GM12878 (cell line): ENCODE data around the gene RARRES1. TPM values are rescaled to one million over a fixed set of nuclear protein-coding genes. Genes with fewer than 3 reads are reported as not detected.
A peak's percentile ranks its signal among the peaks of the same experiment; 100 is the strongest.

Source experiments
- ATAC-seq: fragments of 200-7000 bp; cut with Tn5 transposase; 3 replicates; pipeline ENCODE4 v1.9.1; 2020; ENCODE audit warnings: mild to moderate bottlenecking, moderate library complexity
- BruUV-seq: library from RNA; stranded (reverse); fragments of 400-500 nt; replicated peaks from 2 replicates; lab custom pipeline; 2021; lab: Mats Ljungman, UMichigan
- CTCF ChIA-PET: fragments of 300-600 bp; sonication (Branson Sonifier 250); formaldehyde crosslinking; extraction: SDS; loops from one replicate; lab custom pipeline; 2021; ENCODE audit warnings: inconsistent platforms; lab: Yijun Ruan, JAX
- POLR2A ChIA-PET: fragments of 350-600 bp; formaldehyde crosslinking; extraction: SDS; loops from one replicate; lab custom pipeline; 2021; ENCODE audit warnings: inconsistent platforms; lab: Charles Lee
- RAD21 ChIA-PET: fragments of 300-600 bp; sonication (Branson Sonifier 250); formaldehyde crosslinking; loops from one replicate; lab custom pipeline; 2023; ENCODE audit warnings: antibody characterized with exemption; ENCODE audit not compliant: unreplicated experiment; lab: Charles Lee
- SMC1A ChIA-PET: fragments of 300-600 bp; sonication (Branson Sonifier 250); formaldehyde crosslinking; loops from one replicate; lab custom pipeline; 2023; ENCODE audit not compliant: unreplicated experiment, uncharacterized antibody; lab: Charles Lee
- DNase-seq: peaks from one replicate; pipeline ENCODE4 v3.0.0-alpha.2; 2011; ENCODE audit warnings: low read depth, low spot score
- FAIRE-seq: peaks from 3 replicates; lab custom pipeline; 2011; peaks lifted over from hg19 to GRCh38; lab: Jason Lieb, UNC
- H2AFZ ChIP-seq: 2 replicates; pipeline ENCODE4 v1.6.0; 2011; ENCODE audit warnings: low read depth, low read length, control low read depth; ENCODE audit not compliant: control insufficient read depth
- H3K27ac ChIP-seq: 2 replicates; pipeline ENCODE4 v1.5.1; 2011; ENCODE audit warnings: control low read depth; ENCODE audit not compliant: control insufficient read depth, insufficient read depth
- H3K27me3 ChIP-seq, 2 experiments: replicated peaks in 1 of 2; 2 replicates each; pipeline versions ENCODE4 v1.6.0 to v1.6.1; 2011; ENCODE audit warnings: low read length in 1 of 2; ENCODE audit not compliant: control insufficient read depth in 2 of 2, insufficient read depth in 2 of 2
- H3K36me3 ChIP-seq, 2 experiments: 2 replicates each; pipeline ENCODE4 v1.5.1; 2011; ENCODE audit warnings: low read length in 1 of 2; ENCODE audit not compliant: control insufficient read depth in 2 of 2, insufficient read depth in 2 of 2
- H3K4me1 ChIP-seq: 2 replicates; pipeline ENCODE4 v1.6.1; 2011; ENCODE audit warnings: mild to moderate bottlenecking, low read length, moderate library complexity, mixed read lengths; ENCODE audit not compliant: control insufficient read depth, insufficient read depth
- H3K4me2 ChIP-seq: 2 replicates; pipeline ENCODE4 v1.6.0; 2011; ENCODE audit warnings: control low read depth; ENCODE audit not compliant: control insufficient read depth, insufficient read depth
- H3K4me3 ChIP-seq: fragments of 200-600 bp; sonication (generic); 2 replicates; pipeline ENCODE4 v1.5.1; 2016
- H3K79me2 ChIP-seq: 2 replicates; pipeline ENCODE4 v1.6.0; 2011; ENCODE audit warnings: low read length; ENCODE audit not compliant: control insufficient read depth, insufficient read depth
- H3K9ac ChIP-seq: 2 replicates; pipeline ENCODE4 v1.8.0; 2011; ENCODE audit warnings: low read length, control low read depth, mixed read lengths; ENCODE audit not compliant: control insufficient read depth, insufficient read depth
- H3K9me3 ChIP-seq: replicated peaks from 3 replicates; pipeline ENCODE4 v1.5.1; 2011; ENCODE audit warnings: mild to moderate bottlenecking, low read length; ENCODE audit not compliant: control insufficient read depth, insufficient read depth
- H4K20me1 ChIP-seq: 2 replicates; pipeline ENCODE4 v1.6.0; 2011; ENCODE audit not compliant: control insufficient read depth, insufficient read depth
- ATF7 ChIP-seq: fragments of 450-650 bp; IDR thresholded peaks from 2 replicates; pipeline ENCODE4 v1.6.1; 2016; ENCODE audit warnings: low read depth, mild to moderate bottlenecking
- BHLHE40 ChIP-seq, 2 experiments: fragments of 450-650 bp in 1 of 2; IDR thresholded peaks; 2 replicates each; pipeline ENCODE4 v1.6.1; 2011 to 2017; ENCODE audit warnings: low read depth in 2 of 2, borderline replicate concordance in 1 of 2, improper control_type of control experiment in 1 of 2, low read length in 1 of 2, mild to moderate bottlenecking in 1 of 2
- DPF2 ChIP-seq: fragments of 450-650 bp; IDR thresholded peaks from 2 replicates; pipeline ENCODE4 v1.6.1; 2017; ENCODE audit warnings: mild to moderate bottlenecking
- EGR1 ChIP-seq, 2 experiments: IDR thresholded peaks; 1 replicate in 1 of 2; 2 replicates in 1 of 2; pipeline ENCODE4 v1.6.1; 2011 to 2012; ENCODE audit warnings: low read depth in 2 of 2, low read length in 2 of 2, borderline replicate concordance in 1 of 2, mild to moderate bottlenecking in 1 of 2, moderate library complexity in 1 of 2
- EP300 ChIP-seq, 2 experiments: fragments of 150-350 bp in 1 of 2; IDR thresholded peaks; 2 replicates each; pipeline ENCODE4 v1.6.1; 2011 to 2012; ENCODE audit warnings: low read depth in 2 of 2, low read length in 2 of 2, borderline replicate concordance in 1 of 2, improper control_type of control experiment in 1 of 2, inconsistent platforms in 1 of 2; ENCODE audit not compliant: control insufficient read depth in 1 of 2
- NKRF ChIP-seq: fragments of 450-650 bp; conservative IDR thresholded peaks from 2 replicates; pipeline ENCODE4 v1.6.1; 2017; ENCODE audit warnings: mild to moderate bottlenecking, moderate library complexity
- SIN3A ChIP-seq: IDR thresholded peaks from 2 replicates; pipeline ENCODE4 v1.6.1; 2012; ENCODE audit warnings: low read depth, low read length, improper control_type of control experiment
- TAF1 ChIP-seq: IDR thresholded peaks from 2 replicates; pipeline ENCODE4 v1.6.1; 2011; ENCODE audit warnings: mild to moderate bottlenecking, low read depth, low read length, borderline replicate concordance
- TCF12 ChIP-seq: IDR thresholded peaks from 2 replicates; pipeline ENCODE4 v1.6.1; 2011; ENCODE audit warnings: low read depth, mild to moderate bottlenecking, low read length
- ZBED1 ChIP-seq: IDR thresholded peaks from 2 replicates; pipeline ENCODE4 v1.6.1; 2016; ENCODE audit warnings: borderline replicate concordance
- WGBS: methylation state at CpG from one replicate; pipeline ENCODE4 v1.1.6; 2016; ENCODE audit warnings: low lambda C conversion rate; ENCODE audit not compliant: insufficient replicate concordance, insufficient coverage; ENCODE audit errors: missing lambda C conversion rate; 5-methylcytosine and 5-hydroxymethylcytosine counted together
- in situ Hi-C: fragments of 300-500 bp; cut with MboI; formaldehyde crosslinking; loops from 9 replicates; pipeline ENCODE4 v1.14.3; 2018; ENCODE audit warnings: mixed read lengths
- intact Hi-C: fragments of 100-400 bp; cut with micrococcal nuclease; formaldehyde crosslinking; loops from one replicate; pipeline ENCODE4 v1.14.2; 2022; ENCODE audit not compliant: unreplicated experiment
- polyA plus RNA-seq, 11 experiments: library from polyadenylated mRNA; depleted of rRNA in 4 of 11; unstranded in 6 of 11; stranded (reverse) in 5 of 11; fragments of >200 nt; fragmentation: Nextera tagmentation in 4 of 11; fragmentation: Illumina TruSeq in 1 of 11; extraction: Ambion mirVana in 4 of 11; extraction: Trizol in 1 of 11; gene quantifications; 1 replicate in 1 of 11; 2 replicates in 10 of 11; pipeline versions ENCODE4 v1.2.1 to v1.2.3, GENCODE V29; 2011 to 2016; ENCODE audit warnings: inconsistent platforms in 2 of 11, missing spikeins in 2 of 11, low read depth in 1 of 11
- total RNA-seq, 4 experiments: library from RNA; depleted of rRNA in 3 of 4; stranded (reverse); fragments of >200 nt in 3 of 4; fragmentation: Illumina TruSeq in 1 of 4; extraction: Trizol in 1 of 4; gene quantifications; 2 replicates each; pipeline versions ENCODE4 v1.2.1 to v1.2.3, GENCODE V29; 2013 to 2021
- TF ChIP-seq, protein P1 (sequence below): IDR thresholded peaks from 2 replicates; pipeline ENCODE4 v1.6.1; 2011; ENCODE audit warnings: low read depth, low read length, improper control_type of control experiment, borderline replicate concordance

The RARRES1 gene
- total and polyA plus RNA-seq, 10 of the 15 experiments (the other 5 are each of a cell fraction or from before 2014, with no cell fraction given) = 0.02 to 0.83 (median 0.63) TPM; not detected in 7

GRCh38 chr3:158747417-158747816 is 15.2 kb upstream of the RARRES1 start:
- SMC1A ChIA-PET = interaction anchor here (1.1 kb wide), 1 partner anchor 19 kb away, joined by 3 read pairs; no protein-coding TSS in a partner anchor
- ATAC-seq (no peak; the same call in 2 of the 3 replicates), FAIRE-seq (no peak), DNase-seq (no peak)
- Histone ChIP-seq H4K20me1 (no peaks in the 10 kb centered on the region), H3K4me2 (no peak overlapping the region), H3K9me3 (no peaks in the 10 kb centered on the region), H3K4me3 (no peak overlapping the region), H3K79me2 (no peaks in the 10 kb centered on the region), H2AFZ (peak overlapping the region; percentile 10; the same call in 1 of the 2 replicates), H3K27ac (no peak overlapping the region), H3K4me1 (peaks cover 5% of the 10 kb centered on the region; the same call in 1 of the 2 replicates), H3K36me3 (no peaks in the 10 kb centered on the region; a peak in 1 of 4 replicates), H3K27me3 (no peaks in the 10 kb centered on the region), H3K9ac (no peak overlapping the region)
- intact Hi-C loops = no loop called here
- 98% methylated on average over 3 of the region's 3 CpGs for WGBS
- CTCF ChIA-PET = interaction anchor here (0.6 kb wide), 1 partner anchor 21 kb away, joined by 3 read pairs; no protein-coding TSS in a partner anchor
- in situ Hi-C loops = no loop called here
- POLR2A ChIA-PET = no interaction called here
- RAD21 ChIA-PET = interaction anchor here (0.9 kb wide), 1 partner anchor 20 kb away, joined by 4 read pairs; no protein-coding TSS in a partner anchor
- BruUV-seq = no TSS peak
- no peak for TF ChIP-seq NKRF
- TF ChIP-seq ATF7 = no peak
- TF ChIP-seq BHLHE40 (IDR thresholded peaks at IDR 0.05; ENCODE audit: borderline replicate concordance in 1 of 2, low read depth in 2 of 2, low read length in 1 of 2) = no peak
- TF ChIP-seq ZBED1 = no peak
- no peak for TF ChIP-seq TCF12
- TF ChIP-seq, protein P1, sequence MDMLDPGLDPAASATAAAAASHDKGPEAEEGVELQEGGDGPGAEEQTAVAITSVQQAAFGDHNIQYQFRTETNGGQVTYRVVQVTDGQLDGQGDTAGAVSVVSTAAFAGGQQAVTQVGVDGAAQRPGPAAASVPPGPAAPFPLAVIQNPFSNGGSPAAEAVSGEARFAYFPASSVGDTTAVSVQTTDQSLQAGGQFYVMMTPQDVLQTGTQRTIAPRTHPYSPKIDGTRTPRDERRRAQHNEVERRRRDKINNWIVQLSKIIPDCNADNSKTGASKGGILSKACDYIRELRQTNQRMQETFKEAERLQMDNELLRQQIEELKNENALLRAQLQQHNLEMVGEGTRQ = no peak
- no peak for TF ChIP-seq TAF1
- no peak for TF ChIP-seq EP300 (IDR thresholded peaks at IDR 0.05; ENCODE audit: borderline replicate concordance in 1 of 2, control insufficient read depth in 1 of 2, low read depth in 2 of 2, low read length in 2 of 2)
- TF ChIP-seq DPF2 = no peak
- TF ChIP-seq EGR1 (IDR thresholded peaks at IDR 0.05; ENCODE audit: borderline replicate concordance in 1 of 2, low read depth in 2 of 2, low read length in 2 of 2) = no peak
- TF ChIP-seq SIN3A = no peak
